CD4-positive, alpha-beta T cell treated with Interleukin-15 for 4 hours (primary cell): ENCODE results near the gene RING1.
"Not testable (repeated sequence)": the region's sequence is repeated elsewhere in the genome, so short reads cannot be mapped to it uniquely, and the experiment has no call there.

Experiments
- DNase-seq: peaks from one replicate; pipeline ENCODE4 v3.0.0-alpha.2; 2020; ENCODE audit warnings: low spot score

The RING1 gene

DNA sequence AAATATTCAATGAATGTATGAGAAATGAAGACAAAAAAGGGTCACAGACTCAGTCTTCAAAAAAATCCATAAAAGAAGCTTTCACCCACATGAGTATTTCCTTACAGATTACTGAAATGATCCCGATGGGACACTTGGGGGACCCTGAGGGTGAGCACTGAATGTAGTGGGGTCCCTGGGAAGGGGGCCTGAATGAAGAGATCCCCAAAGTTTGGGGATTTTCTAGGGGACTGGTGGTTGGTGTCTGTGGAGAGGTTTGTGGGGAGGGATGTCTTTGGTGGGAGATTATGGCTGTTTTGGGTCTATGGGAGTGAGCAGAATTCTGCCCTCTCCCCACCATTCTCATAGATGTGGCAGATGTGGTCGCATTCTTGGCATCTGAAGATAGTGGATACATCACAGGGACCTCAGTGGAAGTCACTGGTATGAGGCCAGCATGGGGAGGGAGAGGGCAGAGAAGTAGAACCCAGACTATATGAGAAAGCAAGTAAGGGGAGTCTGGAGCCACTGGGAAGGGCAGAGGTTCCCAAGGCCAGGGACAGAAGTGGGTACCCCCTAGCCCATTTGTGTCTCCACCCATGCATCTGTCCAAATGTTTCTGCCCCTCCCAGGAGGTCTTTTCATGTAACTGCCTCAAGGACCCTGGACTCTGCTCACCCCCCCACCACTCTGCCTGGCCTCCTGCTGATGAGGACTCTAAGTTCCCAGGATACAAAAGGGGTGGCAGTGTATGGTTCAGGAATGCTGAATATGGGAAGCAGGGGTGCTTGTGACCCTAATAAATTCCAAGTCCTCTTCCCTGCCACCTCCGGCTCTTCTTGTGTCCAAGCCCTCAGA lies 2.1 kb upstream of the RING1 start:
- no peak for DNase-seq

GRCh38 chr6:33206864-33207551 lies 1.3 kb upstream of the RING1 start:
- no peak for DNase-seq

GRCh38 chr6:33207552-33208090 lies 679 bp upstream of the RING1 start:
- no peak for DNase-seq

GRCh38 chr6:33209856-33210255 lies 1.6 kb downstream of the RING1 start:
- no peak for DNase-seq

DNA sequence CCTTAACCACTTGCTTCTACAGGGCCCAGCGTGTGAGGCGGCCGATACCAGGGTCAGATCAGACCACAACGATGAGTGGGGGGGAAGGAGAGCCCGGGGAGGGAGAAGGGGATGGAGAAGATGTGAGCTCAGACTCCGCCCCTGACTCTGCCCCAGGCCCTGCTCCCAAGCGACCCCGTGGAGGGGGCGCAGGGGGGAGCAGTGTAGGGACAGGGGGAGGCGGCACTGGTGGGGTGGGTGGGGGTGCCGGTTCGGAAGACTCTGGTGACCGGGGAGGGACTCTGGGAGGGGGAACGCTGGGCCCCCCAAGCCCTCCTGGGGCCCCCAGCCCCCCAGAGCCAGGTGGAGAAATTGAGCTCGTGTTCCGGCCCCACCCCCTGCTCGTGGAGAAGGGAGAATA lies 2.8 kb downstream of the RING1 start:
- DNase-seq, result no peak

GRCh38 chr6:33211666-33212422 lies 3.5 kb downstream of the RING1 start:
- DNase-seq, result no peak

- no peak for DNase-seq
Observed at GRCh38 chr6:33212857-33213165, 4.5 kb downstream of the RING1 start.

DNA sequence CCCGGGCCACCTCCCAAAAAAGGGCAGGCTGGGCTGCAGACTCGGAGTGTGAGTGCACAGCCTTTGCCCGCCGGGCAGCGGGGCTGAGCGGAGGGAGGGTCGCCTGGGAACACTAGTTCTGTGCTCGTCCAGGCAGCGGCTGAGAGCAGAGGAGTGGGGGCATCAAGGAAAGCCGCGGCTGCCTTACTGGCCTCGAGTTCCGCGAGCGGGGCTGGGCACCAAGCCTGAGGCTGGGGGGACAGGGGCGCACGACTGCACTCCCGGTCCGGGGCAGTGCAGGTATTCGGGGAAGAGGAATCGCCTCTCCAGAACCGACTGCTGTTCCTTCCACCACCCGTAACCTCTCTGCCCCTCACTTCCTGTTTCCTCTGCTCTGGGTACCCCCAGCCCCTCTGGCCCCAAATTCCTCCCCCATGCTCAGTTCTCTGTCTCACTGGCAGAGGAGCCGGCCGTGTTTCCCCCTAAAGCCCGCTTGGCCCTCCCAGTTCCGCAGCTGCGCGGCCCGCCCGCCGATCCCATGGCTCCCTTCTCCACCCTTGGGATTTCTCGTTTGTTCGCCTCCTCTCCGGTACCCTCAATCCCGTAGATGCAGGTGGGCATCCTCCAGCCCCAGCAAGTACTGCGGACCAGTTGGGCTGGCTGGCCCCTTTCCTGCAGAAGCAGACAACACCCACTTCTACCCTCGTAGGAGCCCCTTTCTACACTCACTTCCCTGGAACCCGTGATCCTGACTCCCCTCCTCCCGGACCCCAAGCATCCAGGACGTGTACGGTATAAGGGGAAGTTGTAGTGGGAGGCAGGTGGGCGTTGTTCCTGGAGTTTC lies 5.1 kb downstream of the RING1 start:
- no peak for DNase-seq

DNA sequence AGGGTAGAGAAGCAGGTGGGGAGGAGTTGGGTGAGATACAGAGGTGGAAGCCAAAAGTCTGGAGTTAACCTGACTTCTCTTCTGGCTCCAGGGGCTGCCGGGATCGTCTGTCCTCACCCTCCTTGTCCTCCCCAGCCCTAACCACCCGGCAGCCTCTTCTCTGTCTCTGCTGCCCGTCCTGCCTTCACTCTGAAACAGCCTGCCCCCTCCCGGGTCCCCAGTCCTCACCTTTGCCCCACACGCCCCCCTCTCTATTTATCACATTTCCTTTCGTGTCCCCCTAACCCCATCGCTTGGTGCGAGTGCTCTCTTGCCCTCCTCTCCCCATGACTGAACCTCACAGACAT lies 5.7 kb downstream of the RING1 start:
- DNase-seq, result no peak

DNA sequence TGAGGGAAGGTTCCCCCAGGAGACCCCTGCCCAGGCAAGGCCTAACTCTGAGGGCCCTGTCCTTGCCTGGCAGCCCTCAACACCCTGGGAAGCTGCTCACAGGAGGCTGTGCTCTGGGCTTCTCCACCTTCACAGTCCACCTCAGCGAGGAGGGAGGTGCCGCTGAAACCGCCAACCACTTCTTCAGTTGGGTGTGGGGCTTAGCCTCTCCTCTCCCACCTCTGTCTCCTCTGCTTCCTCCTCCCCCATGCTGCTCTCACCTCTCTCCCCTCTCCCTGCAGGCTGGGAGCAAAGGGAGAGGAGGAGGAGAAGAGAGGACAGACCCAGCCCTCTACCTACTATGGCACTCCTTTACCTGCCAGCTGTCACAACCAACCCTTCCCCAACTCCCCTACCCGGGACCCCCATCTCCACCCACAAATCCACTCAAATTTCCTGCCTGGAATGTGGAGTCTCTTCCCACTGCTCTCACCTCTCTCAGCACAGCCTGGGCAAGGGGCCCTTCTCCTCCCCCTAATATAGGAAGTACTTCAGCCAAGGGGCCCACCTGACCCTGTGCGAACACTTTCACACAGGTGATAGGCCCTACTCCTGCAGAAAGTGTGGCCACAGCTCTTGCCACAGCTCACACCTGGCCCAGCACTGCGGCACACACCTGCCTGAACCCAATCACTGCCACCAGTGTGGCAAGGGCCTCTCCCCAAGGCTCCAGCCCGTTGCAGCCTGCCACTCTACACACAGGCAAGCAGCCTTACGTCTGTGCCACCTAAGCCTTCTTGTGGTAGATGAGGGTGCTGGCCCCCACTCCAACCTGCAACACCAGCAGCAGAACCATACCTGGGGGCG lies 7.2 kb downstream of the RING1 start:
- DNase-seq, result no peak

GRCh38 chr6:33216117-33216649 lies 7.9 kb downstream of the RING1 start:
- no peak for DNase-seq

DNA sequence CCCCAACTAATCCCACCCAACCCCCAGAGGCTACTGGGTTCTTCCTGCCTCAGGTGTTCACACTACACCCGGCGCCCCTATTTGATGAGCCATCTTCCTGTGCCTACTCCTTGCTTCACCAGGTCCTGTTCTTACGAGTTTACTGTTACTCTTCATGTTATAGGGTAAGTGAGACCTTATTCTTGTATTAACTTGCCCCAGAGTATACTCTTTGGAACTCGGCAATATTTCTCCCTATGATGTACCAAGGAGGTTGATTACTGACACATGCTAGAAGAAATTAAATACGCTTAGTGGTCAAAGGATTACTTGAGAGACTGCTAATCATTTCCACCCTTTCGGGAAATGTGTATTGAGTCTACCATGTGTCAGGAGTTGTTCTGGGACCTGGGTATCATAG lies 8.9 kb downstream of the RING1 start:
- no peak for DNase-seq

- no peak for DNase-seq
Observed at GRCh38 chr6:33217681-33218080, 9.4 kb downstream of the RING1 start.

DNA sequence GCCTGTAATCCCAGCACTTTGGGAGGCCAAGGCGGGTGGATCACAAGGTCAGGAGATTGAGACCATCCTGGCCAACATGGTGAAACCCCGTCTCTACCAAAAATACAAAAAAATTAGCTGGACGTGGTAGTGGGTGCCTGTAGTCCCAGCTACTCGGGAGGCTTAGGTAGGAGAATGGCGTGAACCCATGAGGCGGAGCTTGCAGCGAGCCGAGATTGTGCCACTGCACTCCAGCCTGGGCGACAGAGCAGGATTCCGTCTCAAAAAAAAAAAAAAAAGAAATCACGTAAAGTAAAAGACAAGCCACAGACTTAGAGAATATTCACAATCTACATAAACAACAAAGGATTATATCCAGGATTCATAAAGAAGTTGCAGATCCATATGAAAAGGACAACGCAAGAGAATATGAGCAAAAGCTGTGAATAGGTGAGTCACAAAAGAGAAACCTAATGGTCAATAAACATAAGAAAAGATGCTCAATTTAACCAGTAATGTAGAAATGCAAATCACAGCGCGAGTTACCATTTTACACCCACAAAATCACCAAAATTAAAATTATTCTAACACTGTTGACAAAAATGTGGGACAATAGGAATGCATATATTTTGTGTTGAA lies 18.3 kb downstream of the RING1 start:
- DNase-seq, result not testable (repeated sequence)

DNA sequence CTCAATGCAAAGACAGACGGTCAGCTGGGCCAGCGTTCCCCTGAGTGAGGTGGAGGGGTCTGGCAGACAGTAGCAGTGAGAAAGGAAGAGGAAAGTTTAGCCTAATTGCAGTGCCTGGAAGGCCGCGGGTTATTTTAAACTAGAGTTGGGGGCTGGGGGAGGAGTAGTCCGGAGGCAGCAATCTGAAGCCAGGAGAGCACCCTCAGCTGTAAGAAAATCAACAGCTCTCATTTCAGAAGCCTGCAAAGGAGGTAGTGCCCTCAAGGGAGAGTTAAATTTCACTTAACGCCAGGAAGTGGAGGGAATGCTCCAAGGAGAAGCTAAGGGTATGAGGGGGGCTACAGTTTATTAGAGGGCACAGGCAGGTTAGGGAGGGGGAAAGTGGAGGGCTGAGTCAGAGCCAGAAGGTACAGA lies 26.9 kb downstream of the RING1 start:
- no peak for DNase-seq

DNA sequence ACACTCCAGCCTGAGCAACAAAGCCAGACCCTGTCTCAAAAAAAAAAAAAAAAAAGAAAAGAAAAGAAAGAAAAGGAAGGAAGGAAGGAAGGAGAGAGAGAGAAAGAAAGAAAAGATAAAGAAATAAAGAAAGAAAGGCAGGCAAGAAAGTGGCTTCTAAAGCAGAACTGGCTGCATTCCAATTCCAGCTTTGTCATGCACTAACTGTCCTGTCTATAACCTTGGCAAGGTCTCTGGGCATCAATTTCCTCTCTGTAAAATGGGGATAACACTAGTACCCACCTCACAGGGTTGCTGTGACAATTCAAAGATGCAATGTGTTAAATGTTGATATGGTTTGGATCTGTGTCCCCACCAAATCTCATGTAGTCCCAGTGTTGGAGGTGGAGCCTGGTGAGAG lies 28.0 kb downstream of the RING1 start:
- no peak for DNase-seq

DNA sequence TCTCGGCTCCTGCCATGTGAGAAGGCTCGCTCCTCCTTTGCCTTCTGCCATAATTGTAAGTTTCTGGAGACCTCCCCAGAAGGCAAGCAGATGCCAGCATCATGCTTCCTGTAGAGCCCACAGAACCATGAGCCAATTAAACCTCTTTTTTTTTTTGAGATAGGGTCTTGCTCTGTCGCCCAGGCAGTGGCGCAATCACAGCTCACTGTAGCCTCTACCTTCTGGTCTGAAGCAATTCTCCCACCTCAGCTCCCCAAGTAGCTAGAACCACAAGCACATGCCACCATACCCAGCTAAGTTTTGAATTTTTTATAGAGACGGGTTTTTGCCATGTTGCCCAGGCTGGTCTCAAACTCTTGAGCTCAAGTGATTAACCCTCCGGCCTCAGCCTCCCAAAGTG lies 28.6 kb downstream of the RING1 start:
- no peak for DNase-seq

- no peak for DNase-seq
Observed at GRCh38 chr6:33237741-33238140, 29.4 kb downstream of the RING1 start.

DNA sequence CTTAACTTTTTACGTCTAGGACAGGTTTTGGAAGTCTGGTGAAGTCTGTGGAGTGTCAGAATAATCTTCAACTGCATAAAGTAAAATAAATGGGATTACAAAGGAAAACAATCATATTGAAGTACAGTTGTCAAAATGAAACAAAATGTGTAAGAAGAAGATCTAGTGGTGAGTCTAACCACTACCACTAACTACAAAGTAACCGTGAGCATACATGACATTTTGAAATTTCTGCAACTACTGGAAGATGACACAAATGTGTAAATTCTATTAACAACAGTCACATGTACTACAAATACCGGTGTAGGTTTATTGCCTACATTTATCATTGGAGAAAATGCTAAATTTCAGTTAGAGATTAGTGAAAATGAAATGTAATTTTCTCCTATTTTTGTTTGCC lies 33.7 kb downstream of the RING1 start:
- DNase-seq, result no peak

- no peak for DNase-seq
Observed at GRCh38 chr6:33243476-33243875, 35.2 kb downstream of the RING1 start.
